ENCODE data around the gene PUSL1.

DNA sequence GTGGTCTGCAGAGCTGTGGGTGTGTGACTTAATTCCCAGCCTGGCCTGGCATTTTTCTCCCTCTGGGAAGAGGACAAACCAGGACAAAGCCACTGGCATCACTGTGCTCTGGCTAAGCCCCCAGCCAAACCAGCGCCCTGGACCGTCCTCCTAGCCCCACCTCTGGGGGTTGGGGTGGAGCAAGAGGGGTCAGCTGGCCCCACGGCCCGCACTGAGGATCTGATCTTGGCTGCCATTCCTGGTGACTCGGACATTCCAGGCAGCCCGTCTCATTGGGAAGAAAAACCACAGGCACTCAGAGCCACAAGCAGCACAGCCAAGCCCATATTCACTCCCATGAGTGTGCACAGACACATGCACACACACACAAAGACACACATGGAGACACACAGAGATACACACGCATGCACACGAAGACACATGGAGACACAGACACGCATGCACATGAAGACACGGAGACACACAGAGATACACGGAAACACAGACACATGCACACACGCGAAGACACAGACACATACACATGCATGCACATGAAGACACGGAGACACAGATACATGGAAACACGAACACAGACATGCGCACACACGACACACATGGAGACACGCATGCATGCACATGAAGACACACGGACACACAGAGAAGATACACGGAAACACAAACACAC, 52.2 kb downstream of the PUSL1 start:
- no peak for TF ChIP-seq ZNF513 (tag by site-specific recombination; IDR thresholded peaks at IDR 0.05)
- TF ChIP-seq MYNN (tag by site-specific recombination; IDR thresholded peaks at IDR 0.05; ENCODE audit: borderline replicate concordance) = no peak
- TF ChIP-seq, protein P1, sequence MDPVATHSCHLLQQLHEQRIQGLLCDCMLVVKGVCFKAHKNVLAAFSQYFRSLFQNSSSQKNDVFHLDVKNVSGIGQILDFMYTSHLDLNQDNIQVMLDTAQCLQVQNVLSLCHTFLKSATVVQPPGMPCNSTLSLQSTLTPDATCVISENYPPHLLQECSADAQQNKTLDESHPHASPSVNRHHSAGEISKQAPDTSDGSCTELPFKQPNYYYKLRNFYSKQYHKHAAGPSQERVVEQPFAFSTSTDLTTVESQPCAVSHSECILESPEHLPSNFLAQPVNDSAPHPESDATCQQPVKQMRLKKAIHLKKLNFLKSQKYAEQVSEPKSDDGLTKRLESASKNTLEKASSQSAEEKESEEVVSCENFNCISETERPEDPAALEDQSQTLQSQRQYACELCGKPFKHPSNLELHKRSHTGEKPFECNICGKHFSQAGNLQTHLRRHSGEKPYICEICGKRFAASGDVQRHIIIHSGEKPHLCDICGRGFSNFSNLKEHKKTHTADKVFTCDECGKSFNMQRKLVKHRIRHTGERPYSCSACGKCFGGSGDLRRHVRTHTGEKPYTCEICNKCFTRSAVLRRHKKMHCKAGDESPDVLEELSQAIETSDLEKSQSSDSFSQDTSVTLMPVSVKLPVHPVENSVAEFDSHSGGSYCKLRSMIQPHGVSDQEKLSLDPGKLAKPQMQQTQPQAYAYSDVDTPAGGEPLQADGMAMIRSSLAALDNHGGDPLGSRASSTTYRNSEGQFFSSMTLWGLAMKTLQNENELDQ (tag by site-specific recombination; IDR thresholded peaks at IDR 0.05; ENCODE audit: low read depth) = no peak
- TF ChIP-seq ZNF768 (tag by site-specific recombination; IDR thresholded peaks at IDR 0.05) = no peak; the same call in 1 of the 2 replicates
- TF ChIP-seq, protein P2, sequence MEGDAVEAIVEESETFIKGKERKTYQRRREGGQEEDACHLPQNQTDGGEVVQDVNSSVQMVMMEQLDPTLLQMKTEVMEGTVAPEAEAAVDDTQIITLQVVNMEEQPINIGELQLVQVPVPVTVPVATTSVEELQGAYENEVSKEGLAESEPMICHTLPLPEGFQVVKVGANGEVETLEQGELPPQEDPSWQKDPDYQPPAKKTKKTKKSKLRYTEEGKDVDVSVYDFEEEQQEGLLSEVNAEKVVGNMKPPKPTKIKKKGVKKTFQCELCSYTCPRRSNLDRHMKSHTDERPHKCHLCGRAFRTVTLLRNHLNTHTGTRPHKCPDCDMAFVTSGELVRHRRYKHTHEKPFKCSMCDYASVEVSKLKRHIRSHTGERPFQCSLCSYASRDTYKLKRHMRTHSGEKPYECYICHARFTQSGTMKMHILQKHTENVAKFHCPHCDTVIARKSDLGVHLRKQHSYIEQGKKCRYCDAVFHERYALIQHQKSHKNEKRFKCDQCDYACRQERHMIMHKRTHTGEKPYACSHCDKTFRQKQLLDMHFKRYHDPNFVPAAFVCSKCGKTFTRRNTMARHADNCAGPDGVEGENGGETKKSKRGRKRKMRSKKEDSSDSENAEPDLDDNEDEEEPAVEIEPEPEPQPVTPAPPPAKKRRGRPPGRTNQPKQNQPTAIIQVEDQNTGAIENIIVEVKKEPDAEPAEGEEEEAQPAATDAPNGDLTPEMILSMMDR (tag by site-specific recombination; IDR thresholded peaks at IDR 0.05) = no peak
- TF ChIP-seq ZNF121 (tag by site-specific recombination; IDR thresholded peaks at IDR 0.05) = no peak
- no peak for TF ChIP-seq ZNF274 (IDR thresholded peaks at IDR 0.05; ENCODE audit: low read length)
- TF ChIP-seq ZNF274 (tag by site-specific recombination; IDR thresholded peaks at IDR 0.05; ENCODE audit: borderline replicate concordance) = no peak
- TF ChIP-seq ZNF843 (tag by site-specific recombination; IDR thresholded peaks at IDR 0.05) = no peak
- no peak for TF ChIP-seq ZNF148 (tag by site-specific recombination; IDR thresholded peaks at IDR 0.05; ENCODE audit: borderline replicate concordance)
- TF ChIP-seq ZNF544 (tag by site-specific recombination; IDR thresholded peaks at IDR 0.05) = no peak
- no peak for TF ChIP-seq ZNF366 (tag by site-specific recombination; conservative IDR thresholded peaks at IDR 0.05)
- no peak for TF ChIP-seq ZNF24 (tag by site-specific recombination; IDR thresholded peaks at IDR 0.05)
- TF ChIP-seq ZNF311 (tag by site-specific recombination; IDR thresholded peaks at IDR 0.05; ENCODE audit: borderline replicate concordance) = no peak

Measured in HEK293 (cell line).